Neural progenitor cell (in vitro differentiated cells): ENCODE measurements around the gene RIC8B. TPM values are rescaled to one million over a fixed set of nuclear protein-coding genes. Genes with fewer than 3 reads are reported as not detected.
A peak's percentile ranks its signal among the peaks of the same experiment; 100 is the strongest.

Experiments
- DNase-seq: peaks from one replicate; pipeline ENCODE4 v3.0.0-alpha.2; 2016; ENCODE audit warnings: low spot score
- H2AFZ ChIP-seq: fragments of 200-600 bp; sonication (generic); replicated peaks from 2 replicates; pipeline ENCODE4 v1.6.1; 2016; ENCODE audit warnings: antibody characterized with exemption
- H3F3A ChIP-seq: fragments of 200-600 bp; sonication (generic); 2 replicates; pipeline ENCODE4 v1.6.1; 2016; ENCODE audit warnings: antibody characterized with exemption, low read depth
- H3K27ac ChIP-seq: fragments of 200-600 bp; sonication (generic); 2 replicates; pipeline ENCODE4 v1.5.1; 2016; ENCODE audit warnings: mild to moderate bottlenecking
- H3K27me3 ChIP-seq: fragments of 200-600 bp; sonication (generic); 2 replicates; pipeline ENCODE4 v1.6.1; 2016; ENCODE audit warnings: mild to moderate bottlenecking, moderate library complexity
- H3K36me3 ChIP-seq: fragments of 200-600 bp; sonication (generic); 2 replicates; pipeline ENCODE4 v1.5.1; 2016
- H3K4me1 ChIP-seq: fragments of 200-600 bp; sonication (generic); 2 replicates; pipeline ENCODE4 v1.6.1; 2016; ENCODE audit warnings: mixed run types
- H3K4me2 ChIP-seq: fragments of 200-600 bp; sonication (generic); 2 replicates; pipeline ENCODE4 v1.6.1; 2016
- H3K4me3 ChIP-seq: fragments of 200-600 bp; sonication (generic); 2 replicates; pipeline ENCODE4 v1.5.1; 2016
- H3K79me2 ChIP-seq: fragments of 200-600 bp; sonication (generic); 2 replicates; pipeline ENCODE4 v1.6.1; 2016; ENCODE audit warnings: low read depth
- H3K9ac ChIP-seq: fragments of 200-600 bp; sonication (generic); 2 replicates; pipeline ENCODE4 v1.6.1; 2016
- H3K9me3 ChIP-seq: fragments of 200-600 bp; sonication (generic); 2 replicates; pipeline ENCODE4 v1.5.1; 2016; ENCODE audit warnings: low read depth
- H4K20me1 ChIP-seq: fragments of 200-600 bp; sonication (generic); 2 replicates; pipeline ENCODE4 v1.6.1; 2016; ENCODE audit warnings: low read depth
- H3K27ac Mint-ChIP-seq: 3 replicates; pipeline ENCODE4 v1.8.0; 2021; ENCODE audit warnings: mixed read lengths
- H3K27me3 Mint-ChIP-seq: 2 replicates; pipeline ENCODE4 v1.8.0; 2022; ENCODE audit warnings: low read depth, mild to moderate bottlenecking, inconsistent platforms, moderate library complexity, mixed read lengths; ENCODE audit not compliant: insufficient read depth
- H3K36me3 Mint-ChIP-seq: 3 replicates; pipeline ENCODE4 v1.8.0; 2021; ENCODE audit warnings: mixed read lengths
- H3K4me1 Mint-ChIP-seq: 3 replicates; pipeline ENCODE4 v1.8.0; 2021; ENCODE audit warnings: mixed read lengths
- H3K4me3 Mint-ChIP-seq: 3 replicates; pipeline ENCODE4 v1.8.0; 2021; ENCODE audit warnings: mild to moderate bottlenecking, moderate library complexity, mixed read lengths
- H3K9me3 Mint-ChIP-seq: 3 replicates; pipeline ENCODE4 v1.8.0; 2020; ENCODE audit warnings: mixed read lengths
- CTCF ChIP-seq: fragments of 200-600 bp; sonication (generic); IDR thresholded peaks from 2 replicates; pipeline ENCODE4 v1.5.1; 2017; ENCODE audit warnings: antibody characterized with exemption, mild to moderate bottlenecking
- EZH2 ChIP-seq: fragments of 200-600 bp; sonication (generic); IDR thresholded peaks from 2 replicates; pipeline ENCODE4 v1.6.1; 2017; ENCODE audit warnings: antibody characterized with exemption, mild to moderate bottlenecking, moderate library complexity
- EZH2phosphoT487 ChIP-seq: fragments of 200-600 bp; sonication (generic); IDR thresholded peaks from 2 replicates; pipeline ENCODE4 v1.6.1; 2017; ENCODE audit warnings: antibody characterized with exemption
- total RNA-seq: library from RNA; depleted of rRNA; stranded (reverse); fragments of >200 nt; gene quantifications from 2 replicates; pipeline ENCODE4 v1.2.3, GENCODE V29; 2015; ENCODE audit warnings: low replicate concordance

RIC8B gene
- total RNA-seq, 1 donor from 2014 or later: 33.2 TPM

- Histone ChIP-seq H2AFZ (no peak overlapping the region), H3K4me3 (no peak overlapping the region)
These were observed 67.2 kb downstream of the RIC8B start for GRCh38 chr12:106841510-106842302.

DNA sequence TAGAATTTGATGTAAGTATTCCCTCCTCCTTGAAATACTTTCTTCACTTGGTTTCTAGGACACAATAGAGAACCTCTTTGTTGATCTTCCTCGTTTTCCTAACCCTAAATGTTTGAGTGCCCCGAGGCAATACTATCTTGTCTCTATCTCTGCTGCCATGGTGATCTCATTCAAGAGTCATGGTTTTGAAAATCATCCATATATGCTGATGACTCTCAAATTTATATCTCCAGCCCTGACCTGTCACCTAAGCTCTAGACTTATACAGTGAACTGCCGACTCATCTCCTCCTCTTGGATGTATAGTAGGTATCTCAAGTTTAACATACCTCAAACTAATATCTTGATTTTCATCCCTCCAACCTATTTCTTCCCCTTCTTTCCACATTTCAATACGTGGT lies 71.4 kb downstream of the RIC8B start:
- Histone ChIP-seq H2AFZ (no peak overlapping the region), H3K4me3 (no peak overlapping the region), H3K9ac (no peak overlapping the region), H3K9me3 (no peaks in the 10 kb centered on the region), H3K4me2 (no peak overlapping the region), H3K27me3 (no peaks in the 10 kb centered on the region), H3K27ac (no peak overlapping the region), H3K4me1 (peaks cover 7% of the 10 kb centered on the region), H4K20me1 (no peaks in the 10 kb centered on the region), H3F3A (no peaks in the 10 kb centered on the region), H3K79me2 (no peaks in the 10 kb centered on the region), H3K36me3 (peaks cover 16% of the 10 kb centered on the region)
- Mint-ChIP-seq H3K27me3 (peaks cover 2% of the 10 kb centered on the region), H3K27ac (no peak overlapping the region), H3K36me3 (peaks cover 17% of the 10 kb centered on the region), H3K9me3 (peaks cover 9% of the 10 kb centered on the region), H3K4me3 (no peak overlapping the region), H3K4me1 (peaks cover 8% of the 10 kb centered on the region)
- TF ChIP-seq EZH2: no peak
- TF ChIP-seq EZH2phosphoT487: no peak
- DNase-seq: no peak

More at GRCh38 chr12:106841510-106842302, 67.2 kb downstream of the RIC8B start:
- Mint-ChIP-seq H3K4me3 (no peak overlapping the region), H3K9me3 (no peaks in the 10 kb centered on the region), H3K27me3 (no peaks in the 10 kb centered on the region), H3K4me1 (peaks cover 35% of the 10 kb centered on the region), H3K27ac (peak overlapping the region; percentile 40), H3K36me3 (peaks cover 10% of the 10 kb centered on the region)
- H3K9me3 ChIP-seq: no peaks in the 10 kb centered on the region
- H3K4me2 ChIP-seq: no peak overlapping the region
- TF ChIP-seq CTCF (peak; percentile 92), EZH2 (no peak)
- peaks cover 4% of the 10 kb centered on the region for H3K36me3 ChIP-seq
- no peaks in the 10 kb centered on the region for H3K27me3 ChIP-seq
- no peak overlapping the region for H3K27ac ChIP-seq
- DNase-seq: peak; percentile 68
- no peaks in the 10 kb centered on the region for H3K79me2 ChIP-seq
- H4K20me1 ChIP-seq: peaks cover 4% of the 10 kb centered on the region
- H3K4me1 ChIP-seq: peaks cover 20% of the 10 kb centered on the region
- peaks cover 7% of the 10 kb centered on the region for H3F3A ChIP-seq
- no peak overlapping the region for H3K9ac ChIP-seq

- peaks cover 9% of the 10 kb centered on the region for H3K9me3 Mint-ChIP-seq
- Histone ChIP-seq H3F3A (no peaks in the 10 kb centered on the region), H3K27ac (no peak overlapping the region), H3K36me3 (peaks cover 15% of the 10 kb centered on the region), H3K4me1 (no peaks in the 10 kb centered on the region), H2AFZ (no peak overlapping the region), H3K9me3 (no peaks in the 10 kb centered on the region), H3K27me3 (no peaks in the 10 kb centered on the region), H3K4me2 (no peak overlapping the region), H3K79me2 (no peaks in the 10 kb centered on the region), H3K9ac (no peak overlapping the region), H4K20me1 (no peaks in the 10 kb centered on the region), H3K4me3 (no peak overlapping the region)
- H3K36me3 Mint-ChIP-seq: peaks cover 23% of the 10 kb centered on the region
- no peak overlapping the region for H3K4me3 Mint-ChIP-seq
- H3K27ac Mint-ChIP-seq: no peak overlapping the region
- DNase-seq: no peak
- no peak for TF ChIP-seq EZH2
- no peak for TF ChIP-seq EZH2phosphoT487
- TF ChIP-seq CTCF: no peak
- no peaks in the 10 kb centered on the region for H3K4me1 Mint-ChIP-seq
- peaks cover 2% of the 10 kb centered on the region for H3K27me3 Mint-ChIP-seq
These were observed 73.4 kb downstream of the RIC8B start for GRCh38 chr12:106847861-106848260.

DNA sequence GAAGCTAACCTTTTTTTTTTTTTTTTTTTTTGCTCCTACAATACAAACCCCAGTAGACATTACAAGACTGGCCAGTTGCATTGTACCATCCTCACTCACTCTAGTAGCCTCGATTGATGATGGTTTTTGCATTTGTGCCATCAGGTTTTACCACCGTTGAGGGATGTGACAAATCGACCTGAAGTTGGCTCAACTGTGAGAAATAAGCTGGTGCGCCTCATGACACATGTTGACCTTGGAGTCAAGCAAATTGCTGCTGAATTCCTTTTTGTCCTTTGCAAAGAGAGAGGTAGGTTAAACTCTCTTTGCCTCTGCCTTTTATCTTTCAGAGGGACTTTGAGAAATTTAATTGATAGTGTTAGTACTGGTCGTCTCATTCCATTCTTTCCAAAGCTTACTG lies 76.8 kb downstream of the RIC8B start:
- H3K4me2 ChIP-seq: no peak overlapping the region
- H2AFZ ChIP-seq: no peak overlapping the region
- Mint-ChIP-seq H3K4me1 (peaks cover 2% of the 10 kb centered on the region), H3K4me3 (no peak overlapping the region), H3K9me3 (peaks cover 9% of the 10 kb centered on the region), H3K27ac (no peak overlapping the region), H3K36me3 (peaks cover 25% of the 10 kb centered on the region), H3K27me3 (peaks cover 2% of the 10 kb centered on the region)
- H4K20me1 ChIP-seq: no peaks in the 10 kb centered on the region
- no peak for TF ChIP-seq CTCF
- no peak for TF ChIP-seq EZH2phosphoT487
- no peak for TF ChIP-seq EZH2
- no peak for DNase-seq
- H3K36me3 ChIP-seq: peaks cover 18% of the 10 kb centered on the region
- H3K27ac ChIP-seq: no peak overlapping the region
- H3F3A ChIP-seq: peaks cover 3% of the 10 kb centered on the region
- no peak overlapping the region for H3K4me3 ChIP-seq
- H3K9ac ChIP-seq: no peak overlapping the region
- no peaks in the 10 kb centered on the region for H3K9me3 ChIP-seq
- H3K4me1 ChIP-seq: no peaks in the 10 kb centered on the region
- no peaks in the 10 kb centered on the region for H3K79me2 ChIP-seq
- no peaks in the 10 kb centered on the region for H3K27me3 ChIP-seq
